Measurements from ENCODE around the gene SCLY.

- TF ChIP-seq CTCF (IDR thresholded peaks at IDR 0.05), result no peak
- TF ChIP-seq POLR2A (IDR thresholded peaks at IDR 0.05), result no peak
- no peak for TF ChIP-seq POLR2AphosphoS5 (IDR thresholded peaks at IDR 0.05; ENCODE audit: insufficient read depth in 1 of 2, low read depth in 1 of 2)
Observed at GRCh38 chr2:238128061-238128440, 67.2 kb downstream of the SCLY start.

All from vagina (tissue), 2 donors.